Measurements from ENCODE around the gene CWF19L2. TPM values are rescaled to one million over a fixed set of nuclear protein-coding genes. Genes with fewer than 3 reads are reported as not detected.

Gene CWF19L2
- total and polyA plus RNA-seq, 2 of the 8 experiments (the other 6 are each of a cell fraction or from before 2014, with no cell fraction given), result 2.2 to 16.6 TPM

GRCh38 chr11:107438148-107438547, 19.5 kb downstream of the CWF19L2 start (continued):
- TF ChIP-seq RFX5 (IDR thresholded peaks at IDR 0.05; ENCODE audit: borderline replicate concordance, low read depth, low read length), result no peak
- TF ChIP-seq SAP30 (IDR thresholded peaks at IDR 0.05; ENCODE audit: insufficient read depth, insufficient replicate concordance, low read length), result no peak
- TF ChIP-seq ZNF274 (IDR thresholded peaks at IDR 0.05; ENCODE audit: borderline replicate concordance, extremely low read depth, low read length), result no peak
- TF ChIP-seq E2F6 (IDR thresholded peaks at IDR 0.05), result no peak
- no peak for TF ChIP-seq EGR1 (IDR thresholded peaks at IDR 0.05; ENCODE audit: borderline replicate concordance, low read depth, low read length)
- no peak for TF ChIP-seq CBX5 (IDR thresholded peaks at IDR 0.05; ENCODE audit: low read depth, low read length)
